Measurements from ENCODE around the gene C1orf159.
"Not testable (repeated sequence)": the region's sequence is repeated elsewhere in the genome, so short reads cannot be mapped to it uniquely, and the experiment has no call there.

Gene C1orf159

GRCh38 chr1:1115786-1116700, at the start of gene C1orf159:
TSS of gene C1orf159 (minus strand) at chr1:1116089. CDS start at chr1:1091543, 24,546 bp downstream.
- DNase-seq = peak; percentile 99

- no peak for DNase-seq
Observed at GRCh38 chr1:1165485-1165884, 49.6 kb upstream of the C1orf159 start.

GRCh38 chr1:1164701-1165451, 49.0 kb upstream of the C1orf159 start:
- DNase-seq = no peak

- DNase-seq = no peak
Observed at GRCh38 chr1:1164361-1164700, 48.4 kb upstream of the C1orf159 start.

GRCh38 chr1:1163538-1164070, 47.7 kb upstream of the C1orf159 start:
- no peak for DNase-seq

GRCh38 chr1:1162597-1163537, 47.0 kb upstream of the C1orf159 start:
- DNase-seq = no peak

GRCh38 chr1:1161683-1162079, 45.8 kb upstream of the C1orf159 start:
- DNase-seq = no peak

GRCh38 chr1:1161078-1161682, 45.3 kb upstream of the C1orf159 start:
- no peak for DNase-seq

- DNase-seq = no peak
Observed at GRCh38 chr1:1160281-1160930, 44.5 kb upstream of the C1orf159 start.

GRCh38 chr1:1157914-1158710, 42.2 kb upstream of the C1orf159 start:
- DNase-seq = peak; percentile 29

- peak; percentile 75 for DNase-seq
Observed at GRCh38 chr1:1157426-1157913, 41.6 kb upstream of the C1orf159 start.

- DNase-seq = no peak
Observed at GRCh38 chr1:1157033-1157365, 41.1 kb upstream of the C1orf159 start.

GRCh38 chr1:1156140-1157032, 40.5 kb upstream of the C1orf159 start:
- DNase-seq = no peak

GRCh38 chr1:1155258-1155657, 39.4 kb upstream of the C1orf159 start:
- DNase-seq = no peak

- DNase-seq = no peak
Observed at GRCh38 chr1:1153874-1154273, 38.0 kb upstream of the C1orf159 start.

GRCh38 chr1:1153215-1153614, 37.3 kb upstream of the C1orf159 start:
- DNase-seq = not testable (repeated sequence)

- not testable (repeated sequence) for DNase-seq
Observed at GRCh38 chr1:1152431-1152830, 36.5 kb upstream of the C1orf159 start.

GRCh38 chr1:1151306-1151705, 35.4 kb upstream of the C1orf159 start:
- no peak for DNase-seq

GRCh38 chr1:1150100-1150499, 34.2 kb upstream of the C1orf159 start:
- no peak for DNase-seq

GRCh38 chr1:1149416-1149815, 33.5 kb upstream of the C1orf159 start:
- no peak for DNase-seq

All from CD4-positive, alpha-beta T cell treated with Interleukin-12 subunit alpha and Interleukin-12 subunit beta, for 1 hour (primary cell).